NCI-H2107 treated with DMSO at 0.1 percent for 48 hours (cell line): ENCODE measurements around the gene ZNF436.

Experiments
- DNase-seq: peaks from one replicate; lab custom pipeline; 2025; ENCODE audit not compliant: unreplicated experiment; lab: John Stamatoyannopoulos, UW

ZNF436 gene

DNA sequence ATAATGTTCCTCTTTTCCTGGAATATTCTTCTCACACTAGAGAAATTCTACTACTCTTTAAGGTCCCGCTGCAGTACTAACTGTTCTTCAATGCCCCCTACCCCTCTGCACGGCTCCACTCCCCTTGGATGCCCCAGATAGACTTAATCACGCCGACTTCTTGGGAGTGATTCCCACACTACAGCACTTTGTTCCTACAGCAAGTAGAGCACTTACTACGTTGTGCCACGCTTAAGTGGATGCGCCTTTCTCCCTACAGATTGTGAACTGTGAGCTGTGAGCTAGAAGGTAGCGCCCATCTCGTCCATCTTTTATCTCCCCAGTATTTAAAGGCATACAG lies 2.2 kb downstream of the ZNF436 start:
- DNase-seq, result no peak

DNA sequence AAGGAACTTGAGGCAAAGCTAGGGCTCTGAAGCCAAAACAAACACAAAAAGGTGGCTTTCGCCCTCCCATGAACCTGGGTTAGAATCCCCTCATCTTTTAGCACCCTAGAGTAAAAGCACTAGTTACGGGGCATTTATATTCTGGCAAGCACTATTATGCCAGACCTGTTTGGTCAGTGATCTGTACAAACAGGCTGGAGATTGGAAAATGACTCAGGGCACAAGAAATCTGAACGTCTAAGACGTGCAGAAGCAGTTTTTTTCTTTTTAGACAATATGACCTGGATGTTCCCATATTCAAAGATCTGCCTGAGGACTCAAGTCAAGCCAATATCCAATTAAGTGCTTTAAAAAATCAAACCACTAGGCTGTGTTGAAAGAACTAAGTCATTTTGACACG lies 3.0 kb downstream of the ZNF436 start:
- no peak for DNase-seq

- DNase-seq, result no peak
Measured at GRCh38 chr1:23366146-23366545, 3.5 kb downstream of the ZNF436 start.

DNA sequence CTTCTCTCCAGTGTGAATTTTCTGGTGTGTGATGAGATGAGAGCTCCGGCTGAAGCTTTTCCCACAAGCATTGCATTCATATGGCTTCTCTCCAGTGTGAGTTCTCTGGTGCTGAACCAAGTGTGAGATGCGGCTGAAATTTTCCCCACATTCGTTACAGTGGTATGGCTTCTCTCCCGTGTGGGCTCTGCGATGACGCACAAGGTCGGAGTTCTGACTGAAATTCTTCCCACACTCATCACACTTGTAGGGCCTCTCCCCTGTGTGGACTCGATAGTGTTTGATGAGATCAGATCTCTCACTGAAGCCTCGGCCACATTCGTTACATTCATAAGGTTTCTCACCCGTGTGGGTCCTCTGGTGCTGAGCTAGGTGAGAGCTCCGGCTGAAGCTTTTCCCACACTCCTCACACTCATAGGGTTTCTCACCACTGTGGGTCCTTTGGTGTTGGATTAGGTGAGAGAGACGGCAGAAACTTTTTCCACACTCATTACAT lies 7.4 kb downstream of the ZNF436 start:
- DNase-seq, result no peak

DNA sequence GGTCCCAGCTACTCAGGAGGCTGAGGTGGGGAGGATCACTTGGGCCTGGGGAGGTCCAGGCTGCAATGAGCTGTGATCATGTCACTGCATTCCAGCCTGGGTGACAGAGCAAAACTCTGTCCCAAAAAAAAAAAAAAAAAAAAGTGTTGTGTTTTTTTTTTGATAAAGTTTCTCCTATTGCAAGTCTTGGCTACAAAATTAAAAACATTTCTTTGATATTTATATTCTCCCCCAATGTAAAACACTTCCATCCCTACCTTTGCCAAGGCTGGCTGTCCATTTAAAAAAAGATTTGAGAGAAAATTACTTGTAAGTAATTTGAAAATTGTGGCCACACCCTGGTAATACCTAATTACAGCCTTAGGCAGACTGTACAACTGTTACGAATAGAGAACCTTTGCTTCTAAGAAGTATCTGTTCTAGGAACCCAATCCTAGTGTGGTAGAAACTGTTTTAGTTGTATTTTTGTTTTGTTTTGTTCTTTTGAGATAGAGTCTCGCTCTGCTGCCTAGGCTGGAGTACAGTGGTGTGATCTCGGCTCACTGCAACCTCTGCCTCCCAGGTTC lies 11.2 kb downstream of the ZNF436 start:
- DNase-seq, result no peak

DNA sequence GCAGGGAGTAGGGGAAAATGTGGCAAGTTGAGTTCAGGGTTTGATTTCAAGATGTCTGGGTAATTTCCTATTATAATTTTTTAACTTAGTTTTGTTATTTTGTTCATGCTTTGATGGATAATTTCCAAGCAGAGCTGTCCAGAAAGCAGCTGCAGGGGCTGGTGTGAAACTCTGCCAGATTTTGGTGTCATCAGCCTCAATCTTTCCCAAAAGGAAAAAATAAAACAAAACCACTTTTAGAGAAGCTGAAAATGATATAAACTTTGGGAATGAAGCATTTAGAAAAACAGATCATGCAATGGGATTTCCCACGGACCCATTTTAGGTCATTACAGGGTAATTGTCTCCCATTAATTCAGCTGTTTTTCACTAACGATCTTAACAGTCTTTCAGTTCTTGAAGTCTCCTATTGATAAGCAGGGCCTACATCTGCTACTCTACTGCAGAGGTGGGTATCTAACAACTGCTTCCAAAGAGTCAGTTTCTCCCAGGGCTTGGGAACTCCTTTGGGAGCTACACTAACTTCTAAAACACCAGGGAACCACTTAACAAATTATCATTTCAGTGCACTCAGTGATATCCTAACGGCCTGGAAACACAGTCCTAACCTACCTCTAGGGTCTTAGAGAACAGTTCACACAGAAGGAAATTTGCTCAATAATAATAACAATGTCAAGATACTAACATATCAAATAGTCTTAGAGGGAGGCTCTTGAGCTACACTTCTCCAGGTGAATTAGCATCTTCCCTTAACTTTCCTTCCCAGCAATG lies 12.3 kb downstream of the ZNF436 start:
- DNase-seq, result no peak

DNA sequence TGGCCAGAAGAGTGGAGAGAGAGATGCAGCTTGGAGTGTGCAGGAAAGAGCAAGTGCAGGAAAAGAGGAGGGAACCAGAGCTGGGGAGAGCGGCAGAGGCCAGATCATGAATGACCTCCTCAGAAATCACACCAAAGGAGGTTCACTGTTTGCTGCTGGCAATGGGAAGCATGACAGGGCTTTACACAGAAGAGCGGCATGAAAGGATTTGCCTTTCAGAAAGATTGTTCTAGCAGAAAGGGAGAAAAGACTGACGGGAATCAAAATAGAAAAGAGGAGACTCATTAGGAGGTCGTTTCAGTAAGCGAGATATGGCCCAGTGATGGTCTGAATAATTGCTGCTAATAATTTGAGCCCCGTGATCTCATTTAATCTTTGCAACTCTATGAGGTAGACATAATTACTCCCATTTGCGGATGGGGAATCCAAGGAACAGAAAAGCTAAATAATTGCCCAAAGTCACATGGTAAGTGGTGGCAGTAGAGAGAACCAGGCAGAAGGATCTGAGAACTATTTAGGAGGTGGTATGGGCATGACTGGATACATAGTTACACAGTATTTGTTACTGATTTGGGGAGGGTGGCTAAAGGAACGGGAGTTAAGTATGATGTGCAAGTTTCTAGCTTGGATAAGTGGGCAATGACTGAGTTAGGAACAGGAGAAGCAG lies 13.0 kb downstream of the ZNF436 start:
- DNase-seq, result no peak

- no peak for DNase-seq
Measured at GRCh38 chr1:23354245-23354644, 15.4 kb downstream of the ZNF436 start.

GRCh38 chr1:23352096-23352695 lies 17.4 kb downstream of the ZNF436 start:
- no peak for DNase-seq

- no peak for DNase-seq
Measured at GRCh38 chr1:23345920-23346319, 23.7 kb downstream of the ZNF436 start.

DNA sequence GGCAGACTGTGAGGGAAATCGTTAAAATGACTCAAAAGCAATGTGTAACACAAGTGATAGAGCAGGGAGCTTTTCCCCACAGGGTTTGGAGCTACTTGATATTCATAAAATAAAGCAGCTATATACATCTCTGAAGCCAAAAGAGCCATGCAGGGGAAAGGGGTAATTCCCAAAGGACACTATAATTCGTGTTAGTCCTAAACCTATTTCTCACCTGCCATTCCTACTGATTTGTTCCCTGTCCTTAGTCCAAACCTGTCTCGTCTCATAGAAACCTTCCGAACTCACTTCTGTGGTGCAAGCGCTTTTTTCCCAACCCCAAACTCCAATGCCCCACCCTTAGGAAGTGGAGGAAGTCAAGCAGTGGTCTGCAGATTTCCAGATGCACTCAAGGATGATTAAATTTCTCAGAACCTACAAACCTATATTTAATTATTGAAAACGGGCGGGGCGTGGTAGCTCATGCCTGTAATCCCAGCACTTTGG lies 24.6 kb downstream of the ZNF436 start:
- peak; percentile 65 for DNase-seq

DNA sequence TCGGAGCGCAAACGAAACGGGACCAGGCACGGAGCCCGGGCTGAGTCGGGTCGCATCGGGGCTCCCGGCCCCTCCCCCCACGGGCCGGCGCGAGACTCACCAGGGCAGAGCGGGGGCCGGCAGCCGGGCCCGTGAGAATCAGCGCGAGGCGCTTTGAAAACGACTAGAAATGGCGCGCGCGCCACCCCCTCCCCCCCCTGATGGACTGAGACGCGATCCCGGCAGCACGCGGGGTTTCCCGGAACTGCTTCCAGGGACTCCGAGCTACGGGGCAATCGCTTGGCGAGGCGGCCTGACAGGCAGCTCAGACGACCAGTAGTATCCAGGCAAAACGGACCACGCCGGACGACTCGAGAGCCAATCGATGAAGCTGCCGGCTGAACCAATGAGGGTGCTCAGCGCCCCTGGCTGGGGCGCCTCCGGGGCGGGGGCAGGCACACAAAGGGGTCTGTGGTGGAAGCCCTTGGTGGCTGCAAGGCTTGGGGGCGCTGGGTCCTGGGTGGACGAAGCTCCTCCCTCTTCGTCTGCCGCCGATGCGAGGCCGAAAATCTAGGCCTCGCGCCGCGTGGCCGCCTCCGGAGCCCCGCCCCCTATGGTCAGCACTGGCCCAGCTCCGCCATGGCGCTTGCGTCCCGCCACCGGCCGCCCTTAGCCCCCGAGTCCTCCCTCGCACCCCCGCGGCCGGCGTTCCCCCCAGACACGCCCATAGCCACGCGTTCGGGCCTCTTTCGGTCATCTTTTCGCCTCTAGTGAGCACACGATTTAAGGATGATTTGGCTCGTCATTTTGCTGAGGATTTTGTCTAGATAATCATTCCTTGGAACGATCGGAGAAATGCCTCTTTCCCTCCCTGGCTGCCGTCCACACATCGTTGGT lies 25.3 kb downstream of the ZNF436 start, which contains the start of gene HNRNPR:
Gene HNRNPR, minus strand, starts transcription at position 174 of the 876 bp plus-strand sequence. CDS start 3,276 bp downstream, outside the sequence.
- peak; percentile 98 for DNase-seq

DNA sequence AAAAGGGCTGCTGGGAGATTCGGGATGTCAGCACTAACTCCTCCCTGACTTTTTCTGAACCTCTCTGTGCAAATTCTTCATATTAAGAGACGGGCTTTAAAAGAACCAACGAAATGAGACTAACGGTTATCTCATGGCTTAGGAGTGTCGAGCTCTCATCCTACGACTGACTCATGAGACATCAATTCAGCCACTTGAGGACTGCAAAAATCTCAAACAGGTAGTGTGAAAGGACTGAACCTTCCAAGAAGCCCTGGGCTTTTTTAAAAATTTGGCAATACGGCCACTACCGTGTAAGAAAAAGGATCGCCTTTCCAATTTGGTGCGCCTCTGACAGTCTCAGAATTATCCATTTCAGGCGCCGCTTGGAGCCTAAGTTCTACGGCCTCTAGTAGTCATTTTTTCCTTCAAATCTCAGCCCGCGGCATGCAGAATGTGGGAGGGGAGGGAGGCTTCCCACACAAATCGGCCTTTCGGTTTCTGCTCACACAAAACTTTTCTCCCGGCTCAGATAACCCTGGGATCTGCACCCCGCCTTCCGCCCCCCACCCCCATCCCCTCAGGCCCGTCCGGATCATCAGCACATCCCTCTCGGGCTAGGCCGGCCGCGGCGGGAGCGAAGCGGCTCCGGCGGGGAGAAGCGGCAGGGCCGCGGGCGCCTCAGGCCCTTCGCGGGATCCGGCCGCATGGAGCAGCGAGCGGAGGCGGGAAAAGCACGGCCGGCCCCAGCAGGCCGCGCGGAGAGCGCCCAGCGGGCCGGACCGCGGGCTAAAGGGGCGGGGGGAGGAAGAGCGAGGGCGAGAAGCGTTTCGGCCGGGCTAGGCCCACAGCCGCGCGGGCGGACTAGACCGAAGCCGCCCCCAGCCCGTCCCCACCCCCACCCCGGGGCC lies 26.2 kb downstream of the ZNF436 start:
- peak; percentile 15 for DNase-seq

DNA sequence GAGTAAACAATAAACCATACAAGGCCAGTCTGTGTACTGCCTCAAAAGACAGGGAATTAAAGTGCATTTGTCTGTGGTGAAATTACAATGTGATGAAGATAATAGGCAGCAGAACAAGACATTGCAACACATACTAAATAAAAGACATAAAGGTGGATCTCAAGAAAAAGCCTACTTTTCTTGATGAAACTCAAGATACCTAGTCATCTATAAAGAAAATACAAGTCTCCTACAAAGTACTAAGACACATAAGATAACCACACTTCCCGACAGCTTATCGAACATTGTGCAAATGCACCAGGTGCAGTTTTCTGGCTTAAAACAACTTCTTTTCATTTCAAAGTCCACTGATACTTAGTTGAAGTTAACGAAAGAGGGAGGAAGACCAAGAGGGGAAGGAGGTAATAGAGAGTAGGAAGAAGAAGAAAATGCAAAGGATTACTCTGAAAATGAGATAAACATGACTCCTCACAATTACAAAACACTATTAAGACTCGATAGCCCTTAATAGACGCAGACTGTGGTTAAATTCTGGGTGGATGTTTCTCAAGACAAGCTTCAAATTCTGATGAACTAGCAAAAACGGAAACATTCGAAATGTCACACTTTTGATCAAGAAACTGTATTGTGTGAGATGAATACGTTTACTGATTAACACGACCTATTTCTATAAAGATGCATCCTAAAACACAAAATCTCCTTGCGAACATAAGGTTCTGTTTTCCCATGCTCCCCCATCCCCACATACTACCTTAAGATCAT lies 27.5 kb downstream of the ZNF436 start:
- peak; percentile 38 for DNase-seq

- no peak for DNase-seq
Measured at GRCh38 chr1:23339632-23340031, 30.0 kb downstream of the ZNF436 start.

DNA sequence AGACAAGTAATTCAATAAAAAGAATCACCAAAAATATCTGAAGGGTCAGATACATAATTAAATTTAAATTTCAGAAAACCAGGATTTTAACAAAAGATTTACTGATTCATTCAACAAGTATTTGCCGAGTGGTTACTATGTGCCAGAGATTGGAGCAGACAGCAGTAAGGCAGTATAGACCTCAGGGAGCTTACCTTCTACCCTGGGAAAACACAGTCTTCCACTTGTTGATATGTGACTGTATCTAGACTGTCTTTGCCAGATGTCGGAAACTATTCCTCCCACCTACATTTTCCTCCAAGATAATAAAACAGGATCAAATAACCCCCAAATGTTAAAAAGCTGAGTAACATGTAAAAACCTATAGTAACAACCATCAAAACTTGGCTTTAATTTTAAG lies 31.8 kb downstream of the ZNF436 start:
- no peak for DNase-seq

GRCh38 chr1:23331713-23332112 lies 37.9 kb downstream of the ZNF436 start:
- DNase-seq, result no peak

- no peak for DNase-seq
Measured at GRCh38 chr1:23330846-23331245, 38.8 kb downstream of the ZNF436 start.

- DNase-seq, result no peak
Measured at GRCh38 chr1:23325393-23325792, 44.2 kb downstream of the ZNF436 start.
